NK-92 (cell line): Measurements from ENCODE around the gene FOXL2NB.
"Not testable (repeated sequence)": the region's sequence is repeated elsewhere in the genome, so short reads cannot be mapped to it uniquely, and the experiment has no call there.

Experiments used
- DNase-seq: peaks from one replicate; lab custom pipeline; 2025; ENCODE audit not compliant: unreplicated experiment; lab: John Stamatoyannopoulos, UW

FOXL2NB gene

DNA sequence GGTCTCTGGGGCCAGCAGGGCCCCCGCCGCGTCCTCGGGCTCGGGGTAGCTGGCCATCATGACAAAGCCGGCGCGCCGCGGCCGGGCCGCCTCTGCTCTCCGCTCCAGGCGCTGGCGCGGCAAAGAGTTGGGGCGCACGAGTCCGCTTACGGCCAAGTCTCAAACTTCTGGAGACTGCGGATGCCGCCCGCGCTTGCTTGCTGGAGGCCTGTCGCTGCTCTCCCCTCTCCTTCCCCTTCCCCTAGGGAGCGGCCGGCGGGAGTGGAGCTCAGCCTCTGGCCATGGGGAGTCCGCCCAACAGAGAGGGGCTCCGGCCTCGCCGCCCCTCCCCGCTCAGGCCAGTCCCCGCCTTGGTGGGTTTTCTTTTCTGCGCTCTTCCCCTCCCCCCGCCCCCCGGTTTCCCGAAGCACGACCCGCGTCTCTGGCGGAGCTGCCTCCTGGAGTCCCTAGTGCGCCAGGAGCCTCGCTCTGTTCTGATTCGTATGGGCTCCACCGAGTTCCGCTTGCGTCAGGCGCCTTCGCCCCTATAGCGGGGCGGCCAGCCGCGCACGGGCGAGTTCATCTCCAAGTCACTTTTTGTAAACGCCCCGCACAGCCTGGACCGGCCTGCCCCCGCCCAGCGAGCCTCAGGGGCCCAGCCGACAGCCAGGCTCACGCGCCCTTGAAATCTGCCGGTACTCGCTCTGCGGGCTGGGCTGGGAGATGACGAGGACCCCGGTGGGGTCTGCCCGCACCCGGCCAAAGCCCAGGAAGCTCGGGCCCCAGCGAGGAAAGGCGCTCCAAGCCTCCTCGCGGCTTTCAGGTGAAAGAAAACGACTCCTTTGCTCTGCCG is at the start of gene FOXL2NB, which contains the start of gene FOXL2:
TSS of gene FOXL2NB (plus strand) at position 555 of the 832 bp plus-strand sequence. CDS start at position 703, 148 bp downstream.
TSS of gene FOXL2 (minus strand) at position 475 of the 832 bp plus-strand sequence. CDS start at position 60, 415 bp downstream.
- DNase-seq: no peak

DNA sequence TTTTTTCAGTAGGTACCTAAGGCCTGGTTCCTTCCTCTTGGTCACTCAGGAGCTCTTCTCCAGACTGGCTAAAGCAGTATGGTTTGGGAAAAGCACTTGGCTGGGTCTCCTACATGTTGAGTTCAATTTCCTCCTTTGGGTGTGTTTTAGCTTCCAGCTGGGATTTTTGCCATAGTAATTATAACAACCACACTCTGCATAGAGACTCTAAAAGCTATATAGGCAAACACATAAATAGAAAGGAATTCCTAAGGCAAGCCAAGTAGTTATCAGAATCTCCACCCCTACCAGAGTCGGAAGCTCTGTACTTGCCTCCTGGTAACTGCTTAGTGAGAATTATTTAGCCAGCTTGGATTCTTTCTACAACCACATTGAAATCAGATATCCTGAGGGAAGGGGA is 48.7 kb upstream of the FOXL2NB start:
- no peak for DNase-seq

DNA sequence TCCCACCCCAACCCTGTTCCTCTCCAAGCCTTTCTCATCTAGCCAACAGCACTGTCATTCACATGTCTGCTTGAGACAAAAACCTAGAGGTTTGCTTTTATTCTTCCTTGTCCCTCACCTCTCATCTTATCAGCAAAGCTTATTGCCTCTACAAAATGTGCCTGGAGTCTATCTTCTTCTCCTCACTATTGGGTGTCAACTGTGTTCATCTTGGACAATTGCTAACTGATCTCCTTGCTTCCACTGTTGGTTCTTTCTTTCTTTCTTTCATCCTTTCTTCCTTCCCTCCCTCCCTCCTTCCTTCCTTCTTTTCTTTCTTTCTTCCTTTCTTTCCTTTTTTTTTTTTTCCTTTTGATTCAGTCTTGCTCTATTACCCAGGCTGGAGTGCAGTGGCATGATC is 48.3 kb upstream of the FOXL2NB start:
- DNase-seq: no peak

DNA sequence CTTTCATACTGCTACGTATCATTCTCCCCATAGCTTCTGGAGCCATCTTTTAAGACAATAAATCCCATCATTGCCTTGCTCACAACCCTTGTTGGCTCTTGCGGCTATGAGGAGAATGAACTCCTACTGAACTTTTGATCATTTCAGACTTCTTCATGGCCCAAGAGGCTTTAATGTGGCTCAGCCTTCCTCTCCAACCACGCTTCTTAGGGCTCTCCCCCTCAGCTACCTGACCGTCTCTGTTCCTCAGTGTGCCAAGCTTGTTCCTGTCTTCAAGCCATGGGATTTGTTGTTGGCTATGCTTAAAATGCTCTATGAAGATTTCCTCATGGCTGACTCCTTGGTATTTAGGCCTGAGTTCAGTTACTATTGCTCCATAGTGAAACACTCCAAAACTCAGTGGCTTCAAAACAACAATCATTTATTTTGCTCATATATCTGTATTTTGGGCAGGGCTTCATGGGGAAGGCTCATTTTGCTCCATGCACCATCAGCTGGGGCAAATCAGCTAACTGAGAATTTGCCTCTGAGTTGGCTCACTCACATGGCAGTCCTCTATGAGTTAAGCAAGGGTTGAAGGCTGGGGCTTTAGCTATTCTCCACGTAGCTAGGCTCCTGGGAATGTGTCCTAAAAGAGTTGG is 47.5 kb upstream of the FOXL2NB start:
- DNase-seq: no peak

DNA sequence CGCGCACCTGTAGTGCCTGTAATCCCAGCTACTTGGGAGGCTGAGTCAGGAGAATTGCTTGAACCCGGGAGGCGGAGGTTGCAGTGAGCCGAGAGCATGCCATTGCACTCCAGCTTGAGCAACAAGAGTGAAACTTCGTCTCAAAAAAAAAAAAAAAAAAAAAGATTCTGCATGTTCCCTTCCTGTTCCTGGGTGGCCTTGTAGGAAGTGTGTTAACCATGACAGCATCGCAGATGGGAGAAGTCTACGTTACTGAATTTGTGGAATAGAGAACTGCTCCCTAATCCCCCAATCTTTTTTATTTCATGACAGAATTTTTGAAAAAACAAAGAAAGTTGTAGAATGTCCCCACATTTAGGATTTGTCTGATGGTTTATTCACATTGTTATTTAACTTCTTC is 45.5 kb upstream of the FOXL2NB start:
- no peak for DNase-seq

DNA sequence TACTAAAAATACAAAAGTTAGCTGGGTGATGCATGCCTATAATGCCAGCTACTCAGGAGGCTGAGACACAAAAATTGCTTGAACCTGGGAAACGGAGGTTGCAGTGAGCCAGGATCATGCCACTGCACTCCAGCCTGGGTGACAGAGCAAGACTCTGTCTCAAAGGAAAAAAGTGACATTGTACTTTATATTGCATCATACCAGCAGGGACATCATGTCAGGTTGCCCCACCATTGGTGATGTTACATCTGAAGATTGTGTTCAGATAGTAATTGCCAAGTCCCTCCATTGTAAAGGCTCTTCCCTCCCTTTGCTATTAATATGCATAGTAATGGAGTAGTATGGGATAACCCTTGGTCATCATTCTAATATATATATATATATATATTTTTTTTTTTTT is 44.8 kb upstream of the FOXL2NB start:
- no peak for DNase-seq

DNA sequence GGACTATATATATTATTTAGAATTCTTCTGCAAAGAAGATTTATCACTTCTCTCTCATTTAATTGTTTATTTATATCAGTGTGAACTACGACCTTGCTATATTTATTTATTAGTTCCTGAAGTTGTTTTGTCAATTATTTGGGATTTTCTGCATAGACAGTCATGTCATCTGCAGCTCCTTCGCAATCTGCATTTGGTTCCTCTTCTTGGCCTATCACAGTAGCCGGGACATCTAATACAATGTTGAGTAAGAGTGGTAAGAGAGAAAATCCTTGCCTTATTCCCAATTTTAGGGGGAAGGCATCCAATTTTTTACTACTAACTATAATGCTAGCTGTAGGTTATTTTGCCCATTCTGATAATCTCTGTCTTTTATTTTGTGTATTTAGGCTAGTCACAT is 39.5 kb upstream of the FOXL2NB start:
- DNase-seq: no peak

DNA sequence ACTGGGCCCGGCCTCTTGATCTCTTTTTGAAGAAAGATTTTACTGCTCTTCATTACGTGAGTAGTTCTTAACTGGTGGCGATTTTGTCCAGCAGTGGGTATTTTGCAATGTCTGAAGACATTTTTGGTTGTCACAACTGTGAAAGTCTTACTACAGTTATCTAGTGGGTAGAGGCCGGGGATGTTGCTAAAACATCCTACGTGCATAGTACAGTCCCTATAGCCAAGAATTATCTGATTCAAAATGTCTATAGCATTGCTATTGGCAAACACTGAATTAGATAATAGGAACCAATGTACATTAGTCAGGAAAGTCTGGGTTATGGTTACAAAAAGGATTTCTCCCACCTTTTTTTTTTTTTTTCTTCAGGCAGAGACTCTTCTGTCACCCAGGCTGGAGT is 38.2 kb upstream of the FOXL2NB start:
- no peak for DNase-seq

DNA sequence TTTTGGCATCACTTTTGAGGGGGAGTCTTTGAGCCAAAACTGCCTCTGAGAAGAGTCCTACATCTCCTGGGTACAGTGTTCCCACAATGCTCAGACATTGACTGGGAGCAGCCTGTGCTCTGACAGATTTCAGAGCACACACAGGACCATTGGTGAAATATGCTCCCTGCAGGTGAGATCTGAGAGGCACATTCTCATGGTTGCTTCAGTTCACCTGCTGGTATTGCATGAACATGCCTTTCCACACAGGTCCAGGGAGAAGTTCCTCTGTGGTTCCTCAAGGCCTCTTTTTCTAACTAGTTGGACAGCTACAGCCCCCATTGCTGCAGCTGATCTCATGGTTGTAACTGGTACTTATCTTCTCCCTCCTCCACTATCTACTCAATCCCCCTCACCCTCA is 37.1 kb upstream of the FOXL2NB start:
- no peak for DNase-seq

DNA sequence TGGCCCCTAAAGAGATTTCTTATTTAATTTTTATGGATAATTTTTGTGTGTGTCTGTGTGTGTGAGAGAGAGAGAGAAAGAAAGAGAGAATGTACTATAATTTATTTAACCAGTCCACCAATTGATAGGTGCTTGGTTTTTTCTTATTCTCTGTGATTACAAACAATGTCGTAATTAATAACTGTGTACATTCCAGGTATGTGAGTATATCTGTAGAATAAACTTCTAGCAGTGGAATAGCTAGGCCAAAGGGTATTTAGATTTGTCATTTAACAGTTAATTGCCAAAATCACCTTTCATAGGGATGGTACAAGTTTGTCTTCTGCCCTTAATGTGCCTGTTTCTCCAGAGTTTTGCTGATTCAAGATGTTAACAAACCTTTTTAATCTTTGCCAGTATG is 35.4 kb upstream of the FOXL2NB start:
- no peak for DNase-seq

DNA sequence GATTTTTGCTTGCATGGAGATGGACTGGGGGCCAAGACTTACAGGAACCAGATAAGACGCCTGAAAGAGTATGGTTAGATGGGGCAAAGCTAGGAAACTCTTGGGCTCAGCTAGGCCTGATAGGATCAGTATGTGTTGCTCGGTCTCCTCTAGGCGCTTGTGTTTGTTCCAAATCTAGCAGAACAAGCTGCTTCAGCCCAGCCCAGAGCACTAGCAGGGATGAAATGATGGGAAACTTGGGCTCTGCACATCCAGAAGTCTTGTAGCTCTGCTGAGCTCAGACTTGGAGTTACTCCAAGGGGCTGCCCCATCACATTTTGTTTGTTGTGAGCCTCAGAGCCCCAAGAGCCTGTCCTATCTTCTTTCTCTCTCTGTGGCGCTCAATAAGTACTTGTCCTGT is 34.8 kb upstream of the FOXL2NB start:
- DNase-seq: no peak

DNA sequence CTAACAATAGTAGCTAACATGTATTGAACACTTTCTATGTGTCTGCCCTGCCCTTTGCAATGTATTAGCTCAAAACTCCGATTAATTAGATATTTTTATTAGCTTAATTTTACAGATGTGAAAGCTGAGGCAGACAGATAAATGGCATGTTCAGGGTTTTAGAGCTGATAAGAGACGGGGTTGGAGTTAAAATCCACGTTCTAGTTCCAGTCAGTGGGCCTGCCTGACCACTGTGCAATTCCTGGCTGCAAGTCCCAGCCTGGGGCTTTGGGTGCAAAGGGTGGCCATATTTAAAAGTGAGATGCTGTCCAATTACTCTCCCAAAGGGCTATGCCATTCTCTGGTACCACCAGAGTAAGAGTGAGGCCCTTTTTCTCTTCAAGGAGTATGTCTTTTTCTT is 33.3 kb upstream of the FOXL2NB start:
- no peak for DNase-seq

DNA sequence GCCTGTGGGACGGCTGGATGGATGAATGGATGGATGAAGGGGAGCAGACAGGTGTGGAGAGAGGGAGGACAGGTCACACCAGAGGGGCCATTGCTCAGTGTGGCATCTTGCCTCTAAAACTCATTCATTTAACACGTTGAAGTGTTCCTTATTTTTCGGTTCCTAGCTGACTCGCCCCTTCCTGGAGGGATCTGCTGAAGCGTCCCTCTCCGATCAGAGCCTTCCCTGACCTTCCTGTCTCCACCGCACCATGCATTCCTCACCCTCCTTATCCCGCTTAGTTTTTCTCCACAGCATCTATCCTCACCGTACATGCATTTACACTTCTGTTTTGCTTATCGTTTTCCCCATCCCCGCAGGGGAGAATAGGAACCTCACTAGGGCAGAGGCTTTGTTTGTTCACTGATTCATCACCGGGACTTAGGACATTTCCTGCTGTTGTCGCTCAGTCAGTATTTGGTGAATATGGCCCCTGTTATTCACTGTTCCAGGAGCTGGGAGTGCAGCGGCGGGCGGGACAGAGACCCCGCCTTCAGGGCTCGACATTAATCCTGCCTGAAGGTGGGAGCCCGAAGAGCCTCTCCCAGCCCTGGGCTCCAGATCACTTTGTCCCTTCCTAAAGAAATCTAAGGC is 32.0 kb upstream of the FOXL2NB start:
- DNase-seq: no peak

DNA sequence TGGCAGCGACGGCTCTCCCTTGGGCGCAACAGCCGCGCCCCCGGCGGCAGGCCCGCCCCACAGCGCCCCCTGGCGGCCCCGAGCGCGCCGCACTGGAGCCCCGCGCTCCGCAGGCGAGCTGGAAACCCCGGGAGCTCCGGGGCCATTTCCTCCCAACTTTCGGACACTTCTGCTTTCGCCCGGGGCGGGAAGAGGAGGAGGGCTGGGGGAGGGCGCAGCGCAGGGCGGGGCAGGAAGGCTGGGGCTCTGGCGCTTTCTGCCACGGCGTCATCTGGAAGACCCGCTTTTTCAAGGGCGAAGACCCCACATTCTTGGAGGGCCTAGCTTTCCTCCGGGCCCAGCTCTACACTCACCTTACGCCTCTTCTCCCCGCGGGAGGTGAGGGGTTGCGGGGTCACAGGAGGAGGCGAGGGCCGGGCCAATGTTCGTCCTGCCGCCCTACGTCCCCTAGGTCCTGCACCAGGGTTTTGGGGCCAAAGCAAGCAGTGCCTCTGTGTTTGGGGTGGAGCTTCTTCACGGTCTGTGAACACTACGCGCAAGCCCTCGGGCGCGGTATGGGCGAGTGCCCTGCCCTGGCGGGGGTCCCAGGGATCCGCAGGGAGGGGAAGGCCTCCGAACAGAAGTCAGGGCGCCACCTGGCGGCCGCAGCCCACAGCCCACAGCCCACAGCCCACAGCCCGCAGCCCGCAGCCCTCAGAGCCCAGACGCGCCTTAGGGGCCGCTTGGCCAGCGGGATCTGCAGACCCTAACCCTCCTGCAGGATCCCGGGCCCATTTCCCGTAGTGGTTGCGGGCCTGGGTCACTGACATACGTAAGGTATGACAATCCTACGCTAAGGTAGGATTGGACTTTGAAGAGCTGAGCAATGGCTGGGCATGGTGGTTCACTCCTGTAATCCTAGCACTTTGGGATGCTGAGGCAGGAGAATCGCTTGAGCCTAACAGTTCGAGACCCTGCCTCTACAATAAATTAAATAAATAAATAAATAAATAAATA is 31.2 kb upstream of the FOXL2NB start:
- no peak for DNase-seq

DNA sequence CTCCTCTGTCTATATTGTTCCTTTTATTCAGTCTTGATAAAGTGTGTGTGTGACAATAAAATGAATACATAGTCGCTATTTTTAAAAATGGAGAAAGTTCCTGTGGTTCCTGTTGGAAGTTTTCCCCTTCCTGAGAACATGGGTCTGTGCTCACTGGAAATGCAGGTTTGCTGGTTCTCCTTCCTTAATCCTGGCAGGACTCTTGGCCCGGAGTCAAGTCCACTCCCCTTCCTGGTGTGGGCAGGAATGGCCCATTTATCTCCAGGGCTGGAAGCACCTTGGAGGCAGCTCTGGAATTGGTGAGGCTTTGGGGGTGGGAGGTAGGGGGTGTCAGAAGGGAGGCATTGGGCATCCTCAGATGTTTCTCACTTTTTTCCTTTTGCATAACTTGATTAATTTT is 30.2 kb upstream of the FOXL2NB start:
- no peak for DNase-seq

DNA sequence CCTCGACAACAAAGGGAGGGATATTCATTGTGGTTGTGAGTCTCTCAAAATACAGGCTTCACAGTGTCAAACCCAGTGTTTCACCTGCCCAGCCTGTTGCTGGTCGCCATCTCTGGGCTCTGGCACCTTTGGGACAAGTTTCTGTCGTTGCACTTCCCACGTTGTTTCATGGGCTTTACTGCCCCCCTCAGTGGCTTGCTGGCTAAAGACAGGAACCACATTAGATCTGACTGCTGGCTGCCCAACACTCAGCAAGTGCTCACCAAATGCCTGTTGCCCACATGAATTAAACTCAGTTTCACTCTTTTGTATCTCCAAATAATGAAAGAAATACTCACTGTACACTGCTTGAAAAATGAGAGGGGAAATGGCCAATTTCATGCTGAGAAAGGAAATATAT is 27.7 kb upstream of the FOXL2NB start:
- no peak for DNase-seq

DNA sequence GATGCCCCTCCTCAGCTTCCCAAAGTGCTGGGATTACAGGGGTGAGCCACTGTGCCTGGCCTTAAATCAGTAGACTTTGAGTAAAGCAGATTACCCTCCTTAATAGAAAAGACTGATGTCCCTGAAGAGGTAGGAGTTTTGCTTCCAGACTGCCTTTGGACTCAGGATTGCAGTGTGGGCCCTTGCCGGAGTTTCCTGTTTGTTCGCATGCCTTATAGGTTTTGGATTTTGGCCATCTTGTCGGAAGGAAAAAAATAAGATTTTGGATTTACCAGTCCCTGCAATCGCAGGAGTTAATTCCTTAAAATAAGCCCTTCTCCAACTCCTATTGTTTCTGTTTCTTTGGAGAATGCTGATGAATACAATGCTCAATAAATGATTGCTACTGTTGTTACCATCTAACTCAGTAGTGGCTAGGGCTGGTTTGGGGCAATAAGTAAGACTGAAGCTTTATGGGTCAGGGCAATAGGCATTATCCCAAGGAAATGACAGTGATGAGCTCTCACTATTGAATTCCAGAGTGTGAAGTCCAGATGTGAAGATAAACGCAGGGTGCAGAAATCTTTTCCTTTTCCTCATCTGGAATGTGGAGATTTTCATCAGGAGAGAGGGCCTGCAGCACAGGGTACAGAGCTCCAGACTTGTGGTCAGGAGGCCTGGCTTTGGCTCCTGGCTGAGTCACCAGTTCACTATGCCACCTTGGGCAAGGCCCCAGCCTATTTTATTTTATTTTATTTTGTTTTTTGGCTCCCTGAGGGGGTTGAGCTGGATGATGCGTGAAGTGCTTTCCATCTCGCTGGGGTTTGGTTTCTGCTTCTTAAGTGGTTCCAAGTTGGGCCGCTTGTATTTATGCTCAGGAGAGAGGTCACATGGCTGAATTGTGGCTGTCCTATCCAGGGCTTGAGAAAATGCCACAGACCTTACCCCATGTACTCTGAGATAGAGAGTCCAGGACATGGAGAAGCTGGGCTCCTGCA is 25.4 kb upstream of the FOXL2NB start:
- DNase-seq: no peak

DNA sequence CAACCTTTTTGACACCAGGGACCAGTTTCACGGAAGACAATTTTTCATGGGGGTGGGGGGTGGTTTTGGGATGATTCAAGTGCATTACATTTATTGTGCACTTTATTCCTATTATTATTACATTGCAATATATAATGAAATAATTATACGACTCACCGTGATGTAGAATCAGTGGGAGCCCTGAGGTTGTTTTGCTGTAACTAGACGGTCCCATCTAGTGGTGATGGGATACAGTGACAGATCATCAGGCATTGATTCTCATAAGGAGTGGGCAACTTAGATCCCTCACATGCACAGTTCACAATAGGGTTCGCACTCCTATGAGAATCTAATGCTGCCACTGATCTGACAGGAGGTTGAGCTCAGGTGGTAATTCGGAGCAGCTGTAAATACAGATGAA is 24.6 kb upstream of the FOXL2NB start:
- not testable (repeated sequence) for DNase-seq

DNA sequence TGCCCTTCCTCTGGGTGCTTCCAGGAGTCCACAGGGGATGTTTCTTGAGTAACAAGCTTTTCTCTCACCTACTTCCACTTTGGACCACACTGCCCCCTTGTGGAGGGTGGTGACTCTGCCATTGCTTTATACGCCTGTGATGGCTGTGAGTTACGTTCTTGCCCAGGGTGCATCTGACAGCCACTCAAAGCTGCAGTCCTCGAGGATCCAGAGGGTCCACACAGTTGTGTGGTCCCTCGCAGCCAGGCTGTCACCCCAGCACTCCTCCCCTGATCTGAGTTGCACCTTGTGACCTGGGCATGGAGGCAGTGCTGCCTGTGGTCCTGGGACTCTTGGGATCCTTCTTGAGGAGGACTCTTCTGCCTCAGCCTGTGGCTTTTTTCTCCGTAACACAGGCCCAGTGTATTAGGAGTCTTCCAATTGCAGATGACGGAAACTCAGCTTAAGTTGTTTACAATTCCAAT is 23.5 kb upstream of the FOXL2NB start:
- no peak for DNase-seq
